Prostate gland (tissue), 2 donors: ENCODE data around the gene SLC17A2.

ENCODE experiments used
- CTCF ChIP-seq, 4 experiments: fragments of 200-600 bp in 2 of 4; fragments of 450-650 bp in 2 of 4; sonication (generic) in 2 of 4; IDR thresholded peaks; 1 replicate in 3 of 4; 2 replicates in 1 of 4; pipeline ENCODE4 v1.5.1; 2016 to 2019; ENCODE audit warnings: antibody characterized with exemption in 4 of 4, mild to moderate bottlenecking in 2 of 4, moderate library complexity in 2 of 4
- POLR2A ChIP-seq: fragments of 450-650 bp; IDR thresholded peaks from one replicate; pipeline ENCODE4 v1.6.1; 2016; ENCODE audit warnings: antibody characterized with exemption, mild to moderate bottlenecking
- POLR2AphosphoS5 ChIP-seq: sonication (generic); formaldehyde crosslinking; IDR thresholded peaks from one replicate; pipeline ENCODE4 v1.6.1; 2017; ENCODE audit warnings: antibody characterized with exemption

- TF ChIP-seq CTCF (IDR thresholded peaks at IDR 0.05) (no peak), POLR2A (no peak), POLR2AphosphoS5 (no peak)
Observed at GRCh38 chr6:25875563-25875905, 55.0 kb downstream of the SLC17A2 start.
